GM06990 (cell line): Measurements from ENCODE around the gene NLGN3.

ENCODE experiments used
- DNase-seq: peaks from one replicate; pipeline ENCODE4 v3.0.0-alpha.2; 2011; ENCODE audit not compliant: insufficient read length; ENCODE audit errors: extremely low read depth
- H3K27me3 ChIP-seq: replicated peaks from 2 replicates; pipeline ENCODE4 v1.6.0; 2011; ENCODE audit warnings: low read length; ENCODE audit not compliant: control insufficient read depth, insufficient read depth
- H3K36me3 ChIP-seq: 2 replicates; pipeline ENCODE4 v1.5.1; 2011; ENCODE audit warnings: low read length; ENCODE audit not compliant: control insufficient read depth, insufficient read depth
- H3K4me3 ChIP-seq: replicated peaks from 2 replicates; pipeline ENCODE4 v1.5.1; 2011; ENCODE audit warnings: low read depth, mild to moderate bottlenecking, control low read depth, low read length
- CTCF ChIP-seq: IDR thresholded peaks from 2 replicates; pipeline ENCODE4 v1.5.1; 2011; ENCODE audit warnings: low read length, control low read depth, mild to moderate bottlenecking, inconsistent platforms; ENCODE audit not compliant: insufficient read depth, poor library complexity, severe bottlenecking

The NLGN3 gene

GRCh38 chrX:71128166-71128833 lies 16.3 kb upstream of the NLGN3 start:
- no peaks in the 10 kb centered on the region for H3K27me3 ChIP-seq
- no peak overlapping the region for H3K4me3 ChIP-seq
- no peak for TF ChIP-seq CTCF
- peaks cover 17% of the 10 kb centered on the region for H3K36me3 ChIP-seq
- no peak for DNase-seq

GRCh38 chrX:71128915-71129765 lies 15.5 kb upstream of the NLGN3 start:
- peak; percentile 89 for TF ChIP-seq CTCF
- peaks cover 16% of the 10 kb centered on the region for H3K36me3 ChIP-seq
- DNase-seq: peak; percentile 66
- H3K27me3 ChIP-seq: no peaks in the 10 kb centered on the region
- no peak overlapping the region for H3K4me3 ChIP-seq

GRCh38 chrX:71131510-71131909 lies 13.1 kb upstream of the NLGN3 start:
- Histone ChIP-seq H3K36me3 (peaks cover 12% of the 10 kb centered on the region), H3K27me3 (no peaks in the 10 kb centered on the region), H3K4me3 (no peak overlapping the region)
- no peak for TF ChIP-seq CTCF
- DNase-seq: no peak

GRCh38 chrX:71140440-71140839 lies 4.2 kb upstream of the NLGN3 start:
- Histone ChIP-seq H3K27me3 (no peaks in the 10 kb centered on the region), H3K4me3 (no peak overlapping the region), H3K36me3 (peaks cover 5% of the 10 kb centered on the region)
- no peak for TF ChIP-seq CTCF
- DNase-seq: no peak

GRCh38 chrX:71143508-71143907 lies 1.1 kb upstream of the NLGN3 start:
- Histone ChIP-seq H3K36me3 (peaks cover 3% of the 10 kb centered on the region), H3K27me3 (no peaks in the 10 kb centered on the region), H3K4me3 (no peak overlapping the region)
- DNase-seq: no peak
- no peak for TF ChIP-seq CTCF
